ENCODE measurements around the gene GRIP2. TPM values are rescaled to one million over a fixed set of nuclear protein-coding genes. Genes with fewer than 3 reads are reported as not detected.

GRIP2 gene
- total and polyA plus RNA-seq, 2 experiments from 2014 or later = 0.06 TPM; not detected in 1

GRCh38 chr3:14476583-14477265 is 63.4 kb downstream of the GRIP2 start:
- DNase-seq (ENCODE audit: low read depth in 1 of 2, low spot score in 1 of 2) = no peak
- TF ChIP-seq, protein P1, sequence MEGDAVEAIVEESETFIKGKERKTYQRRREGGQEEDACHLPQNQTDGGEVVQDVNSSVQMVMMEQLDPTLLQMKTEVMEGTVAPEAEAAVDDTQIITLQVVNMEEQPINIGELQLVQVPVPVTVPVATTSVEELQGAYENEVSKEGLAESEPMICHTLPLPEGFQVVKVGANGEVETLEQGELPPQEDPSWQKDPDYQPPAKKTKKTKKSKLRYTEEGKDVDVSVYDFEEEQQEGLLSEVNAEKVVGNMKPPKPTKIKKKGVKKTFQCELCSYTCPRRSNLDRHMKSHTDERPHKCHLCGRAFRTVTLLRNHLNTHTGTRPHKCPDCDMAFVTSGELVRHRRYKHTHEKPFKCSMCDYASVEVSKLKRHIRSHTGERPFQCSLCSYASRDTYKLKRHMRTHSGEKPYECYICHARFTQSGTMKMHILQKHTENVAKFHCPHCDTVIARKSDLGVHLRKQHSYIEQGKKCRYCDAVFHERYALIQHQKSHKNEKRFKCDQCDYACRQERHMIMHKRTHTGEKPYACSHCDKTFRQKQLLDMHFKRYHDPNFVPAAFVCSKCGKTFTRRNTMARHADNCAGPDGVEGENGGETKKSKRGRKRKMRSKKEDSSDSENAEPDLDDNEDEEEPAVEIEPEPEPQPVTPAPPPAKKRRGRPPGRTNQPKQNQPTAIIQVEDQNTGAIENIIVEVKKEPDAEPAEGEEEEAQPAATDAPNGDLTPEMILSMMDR (IDR thresholded peaks at IDR 0.05; ENCODE audit: low read depth, low read length) = no peak
- no peaks in the 10 kb centered on the region for H3K27me3 ChIP-seq
- no peaks in the 10 kb centered on the region for H3K36me3 ChIP-seq
- no peak overlapping the region for H3K27ac ChIP-seq
- no peak overlapping the region for H3K4me3 ChIP-seq
- no peaks in the 10 kb centered on the region for H3K4me1 ChIP-seq (ENCODE audit: low read depth)
- no peaks in the 10 kb centered on the region for H3K9me3 ChIP-seq (ENCODE audit: low read depth)

DNA sequence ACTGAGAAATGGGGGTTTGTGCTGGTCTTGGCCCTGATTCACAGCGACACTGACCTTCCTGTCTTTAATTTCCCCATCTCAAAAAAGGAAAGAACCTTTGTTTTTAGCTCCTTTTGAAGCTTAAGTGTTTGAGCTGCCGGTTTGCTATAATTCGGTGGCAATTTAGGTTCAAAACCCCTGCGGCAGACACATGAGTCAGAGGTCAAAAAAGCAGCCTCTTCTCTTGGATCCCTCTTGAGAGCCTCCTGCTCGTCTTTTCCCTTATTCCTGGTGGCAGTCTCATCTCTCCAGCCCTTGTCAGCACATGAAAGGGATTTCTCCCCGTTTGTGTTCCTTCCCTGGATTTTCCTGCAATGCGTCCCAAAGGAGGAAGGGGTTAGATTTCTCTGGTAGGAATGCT is 64.5 kb downstream of the GRIP2 start:
- Histone ChIP-seq H3K4me3 (no peak overlapping the region), H3K36me3 (no peaks in the 10 kb centered on the region)
- DNase-seq (ENCODE audit: low read depth in 1 of 2, low spot score in 1 of 2) = no peak

GRCh38 chr3:14474363-14475081 is 65.6 kb downstream of the GRIP2 start:
- Histone ChIP-seq H3K36me3 (no peaks in the 10 kb centered on the region), H3K4me1 (ENCODE audit: low read depth) (no peaks in the 10 kb centered on the region), H3K27me3 (no peaks in the 10 kb centered on the region), H3K9me3 (ENCODE audit: low read depth) (no peaks in the 10 kb centered on the region), H3K4me3 (no peak overlapping the region), H3K27ac (no peak overlapping the region)
- TF ChIP-seq, protein P1 (IDR thresholded peaks at IDR 0.05; ENCODE audit: low read depth, low read length) = no peak
- no peak for DNase-seq (ENCODE audit: low read depth in 1 of 2, low spot score in 1 of 2)

More for the DNA sequence above, 64.5 kb downstream of the GRIP2 start:
- H3K9me3 ChIP-seq (ENCODE audit: low read depth) = no peaks in the 10 kb centered on the region
- TF ChIP-seq, protein P1 (IDR thresholded peaks at IDR 0.05; ENCODE audit: low read depth, low read length) = no peak
- H3K4me1 ChIP-seq (ENCODE audit: low read depth) = no peaks in the 10 kb centered on the region
- no peaks in the 10 kb centered on the region for H3K27me3 ChIP-seq
- no peak overlapping the region for H3K27ac ChIP-seq

DNA sequence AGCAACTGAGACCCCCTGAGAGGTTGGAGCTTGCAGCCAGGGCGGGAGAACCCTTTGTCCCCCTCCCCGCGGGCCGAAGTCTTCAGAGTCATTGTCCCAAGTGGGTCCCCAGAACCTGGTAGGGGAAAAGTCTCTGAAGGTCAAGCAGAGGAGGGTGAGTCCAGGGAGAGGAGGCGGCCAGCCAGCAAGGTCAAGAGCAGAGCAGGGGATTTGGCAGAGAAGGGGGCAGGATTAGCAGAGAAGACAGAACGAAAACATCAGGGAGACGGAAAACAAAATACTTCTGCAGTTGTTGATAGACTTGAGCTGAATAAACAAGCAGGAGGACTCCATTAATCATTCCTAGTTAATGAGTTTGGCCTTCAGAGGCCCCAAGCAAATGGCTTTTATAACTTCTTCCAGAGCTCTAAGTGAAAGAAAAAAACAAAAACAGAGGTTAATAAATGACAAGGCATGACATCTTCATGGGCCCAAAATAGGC is 66.7 kb downstream of the GRIP2 start:
- Histone ChIP-seq H3K36me3 (no peaks in the 10 kb centered on the region), H3K27me3 (no peaks in the 10 kb centered on the region), H3K4me3 (no peak overlapping the region), H3K4me1 (ENCODE audit: low read depth) (no peaks in the 10 kb centered on the region), H3K9me3 (ENCODE audit: low read depth) (no peaks in the 10 kb centered on the region), H3K27ac (no peak overlapping the region)
- TF ChIP-seq, protein P1 (IDR thresholded peaks at IDR 0.05; ENCODE audit: low read depth, low read length) = no peak
- no peak for DNase-seq (ENCODE audit: low read depth in 1 of 2, low spot score in 1 of 2)

DNA sequence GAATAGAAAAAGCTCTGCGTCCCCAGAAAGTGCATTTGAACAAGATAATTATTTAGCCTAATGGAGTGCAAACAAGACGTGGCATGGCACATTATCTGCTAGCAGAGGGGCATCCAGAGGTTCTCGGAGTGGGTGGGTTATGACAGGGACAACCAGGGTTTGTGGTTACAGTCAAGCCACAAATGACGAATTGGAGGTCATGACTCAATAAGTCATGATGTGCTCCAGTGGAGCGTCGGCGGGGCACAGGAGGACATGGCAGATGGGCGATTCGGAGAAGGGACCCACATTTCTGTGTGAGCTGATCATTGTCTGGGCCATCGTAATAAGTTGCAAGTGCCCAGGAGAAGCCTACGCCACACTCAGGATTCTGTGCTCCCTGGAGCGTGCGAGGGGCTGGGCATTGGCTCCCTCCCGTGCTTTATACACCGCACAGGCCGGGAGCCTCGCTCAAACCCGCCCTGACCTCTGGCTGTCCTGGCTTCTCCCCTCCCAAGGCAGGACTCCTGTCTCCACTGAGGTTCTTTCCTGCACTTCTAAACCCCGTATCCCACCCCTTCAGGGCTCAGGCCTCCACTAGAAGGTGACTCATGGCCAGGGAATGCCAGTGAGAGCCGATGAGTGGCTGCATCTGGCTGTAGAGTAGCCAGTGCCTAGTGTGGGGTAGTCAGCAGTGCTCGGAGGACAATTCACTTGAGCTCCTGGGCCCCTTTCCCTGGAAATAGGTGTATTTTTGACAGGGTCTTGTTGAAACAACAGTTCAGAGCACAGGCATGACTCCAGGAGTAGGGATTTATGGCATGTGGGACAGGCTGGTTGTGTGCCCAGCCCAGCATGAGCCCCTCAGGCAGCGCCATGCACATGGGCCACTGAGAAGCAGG is 67.4 kb downstream of the GRIP2 start:
- no peaks in the 10 kb centered on the region for H3K4me1 ChIP-seq (ENCODE audit: low read depth)
- no peaks in the 10 kb centered on the region for H3K9me3 ChIP-seq (ENCODE audit: low read depth)
- TF ChIP-seq, protein P1 (IDR thresholded peaks at IDR 0.05; ENCODE audit: low read depth, low read length) = no peak
- no peaks in the 10 kb centered on the region for H3K36me3 ChIP-seq
- H3K27ac ChIP-seq = no peak overlapping the region
- peak in 1 of 2 donors; percentile 92 for DNase-seq (ENCODE audit: low read depth in 1 of 2, low spot score in 1 of 2)
- no peak overlapping the region for H3K4me3 ChIP-seq
- H3K27me3 ChIP-seq = no peaks in the 10 kb centered on the region

Measured in cardiac muscle cell (in vitro differentiated cells and primary cell).